ENCODE measurements around the gene BCL11B.

The BCL11B gene

GRCh38 chr14:99246536-99247097 lies 25.4 kb downstream of the BCL11B start:
- no peak overlapping the region for H3K27ac ChIP-seq
- no peak for DNase-seq
- TF ChIP-seq, protein P1, sequence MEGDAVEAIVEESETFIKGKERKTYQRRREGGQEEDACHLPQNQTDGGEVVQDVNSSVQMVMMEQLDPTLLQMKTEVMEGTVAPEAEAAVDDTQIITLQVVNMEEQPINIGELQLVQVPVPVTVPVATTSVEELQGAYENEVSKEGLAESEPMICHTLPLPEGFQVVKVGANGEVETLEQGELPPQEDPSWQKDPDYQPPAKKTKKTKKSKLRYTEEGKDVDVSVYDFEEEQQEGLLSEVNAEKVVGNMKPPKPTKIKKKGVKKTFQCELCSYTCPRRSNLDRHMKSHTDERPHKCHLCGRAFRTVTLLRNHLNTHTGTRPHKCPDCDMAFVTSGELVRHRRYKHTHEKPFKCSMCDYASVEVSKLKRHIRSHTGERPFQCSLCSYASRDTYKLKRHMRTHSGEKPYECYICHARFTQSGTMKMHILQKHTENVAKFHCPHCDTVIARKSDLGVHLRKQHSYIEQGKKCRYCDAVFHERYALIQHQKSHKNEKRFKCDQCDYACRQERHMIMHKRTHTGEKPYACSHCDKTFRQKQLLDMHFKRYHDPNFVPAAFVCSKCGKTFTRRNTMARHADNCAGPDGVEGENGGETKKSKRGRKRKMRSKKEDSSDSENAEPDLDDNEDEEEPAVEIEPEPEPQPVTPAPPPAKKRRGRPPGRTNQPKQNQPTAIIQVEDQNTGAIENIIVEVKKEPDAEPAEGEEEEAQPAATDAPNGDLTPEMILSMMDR (IDR thresholded peaks at IDR 0.05; ENCODE audit: low read depth, low read length): no peak
- H3K4me3 ChIP-seq (ENCODE audit: low read depth, low read length): no peak overlapping the region
- no peaks in the 10 kb centered on the region for H3K36me3 ChIP-seq
- no peaks in the 10 kb centered on the region for H3K9me3 ChIP-seq (ENCODE audit: severe bottlenecking)
- peaks cover 58% of the 10 kb centered on the region for H3K27me3 ChIP-seq (ENCODE audit: insufficient read depth, low read depth, severe bottlenecking)

- H3K4me3 ChIP-seq (ENCODE audit: low read depth, low read length): no peak overlapping the region
- DNase-seq: no peak
- TF ChIP-seq, protein P1 (IDR thresholded peaks at IDR 0.05; ENCODE audit: low read depth, low read length): no peak
- H3K27me3 ChIP-seq (ENCODE audit: insufficient read depth, low read depth, severe bottlenecking): peaks cover 62% of the 10 kb centered on the region
- H3K36me3 ChIP-seq: no peaks in the 10 kb centered on the region
- H3K27ac ChIP-seq: no peak overlapping the region
- H3K9me3 ChIP-seq (ENCODE audit: severe bottlenecking): no peaks in the 10 kb centered on the region
Measured at GRCh38 chr14:99245564-99246511, 26.2 kb downstream of the BCL11B start.

DNA sequence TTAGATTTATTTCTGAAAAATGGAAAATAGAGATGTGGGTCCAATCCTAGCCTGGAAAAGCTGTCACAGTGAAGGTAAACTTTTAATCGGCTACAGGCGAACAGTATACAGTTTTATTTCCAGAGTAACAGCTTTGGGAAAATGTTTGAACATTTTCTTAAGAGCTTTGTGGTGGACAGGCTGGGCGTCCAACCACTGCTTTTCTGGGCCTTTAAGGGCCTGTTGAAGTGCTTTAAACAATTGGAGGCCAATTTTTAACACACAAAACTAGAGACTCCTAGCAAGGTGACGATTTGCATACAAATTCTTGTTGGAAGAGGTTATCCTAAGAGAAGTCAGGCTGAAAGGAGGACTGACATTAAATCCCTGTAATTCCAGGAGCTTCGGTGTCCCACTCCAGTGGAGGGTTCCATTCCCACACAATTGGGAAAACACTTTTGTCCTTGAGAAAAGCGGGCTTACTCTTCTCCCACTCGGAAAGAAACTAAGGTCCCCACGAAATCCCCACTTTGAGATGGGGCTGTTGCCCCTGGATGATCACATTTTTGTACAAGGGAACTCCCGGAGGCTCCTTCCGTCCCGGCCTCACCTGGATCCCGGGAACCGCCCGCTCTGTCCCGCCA lies 26.9 kb downstream of the BCL11B start:
- H3K9me3 ChIP-seq (ENCODE audit: severe bottlenecking): no peaks in the 10 kb centered on the region
- H3K27me3 ChIP-seq (ENCODE audit: insufficient read depth, low read depth, severe bottlenecking): peaks cover 67% of the 10 kb centered on the region
- H3K36me3 ChIP-seq: no peaks in the 10 kb centered on the region
- no peak for DNase-seq
- TF ChIP-seq, protein P1 (IDR thresholded peaks at IDR 0.05; ENCODE audit: low read depth, low read length): no peak
- H3K27ac ChIP-seq: no peak overlapping the region
- no peak overlapping the region for H3K4me3 ChIP-seq (ENCODE audit: low read depth, low read length)

DNA sequence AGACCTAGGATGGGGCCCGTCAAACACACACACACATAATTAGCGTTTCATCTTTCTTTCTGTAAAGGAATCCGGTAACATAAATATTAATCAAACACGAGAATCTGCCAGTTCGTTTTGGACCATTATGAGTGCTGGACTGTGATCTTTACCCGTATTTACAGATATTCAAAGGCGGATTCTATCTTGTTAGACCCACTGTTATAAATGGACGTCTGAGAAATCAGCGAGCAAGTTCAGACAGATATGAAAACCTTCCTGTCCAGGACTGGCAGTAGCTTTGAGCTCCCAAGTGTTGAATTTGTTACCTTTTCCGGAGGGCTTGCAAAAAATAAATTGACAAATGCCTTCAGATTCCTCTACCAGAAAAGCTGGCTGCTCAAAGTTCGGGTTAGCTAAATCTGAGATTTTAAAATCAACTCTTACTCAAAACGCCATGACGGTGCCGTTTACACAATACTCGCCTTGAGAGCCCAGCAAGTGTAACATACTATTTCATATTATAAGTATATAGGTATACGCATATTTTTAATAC lies 27.6 kb downstream of the BCL11B start:
- Histone ChIP-seq H3K27me3 (ENCODE audit: insufficient read depth, low read depth, severe bottlenecking) (peaks cover 70% of the 10 kb centered on the region), H3K27ac (no peak overlapping the region), H3K4me3 (ENCODE audit: low read depth, low read length) (no peak overlapping the region), H3K9me3 (ENCODE audit: severe bottlenecking) (no peaks in the 10 kb centered on the region), H3K36me3 (no peaks in the 10 kb centered on the region)
- DNase-seq: no peak
- TF ChIP-seq, protein P1 (IDR thresholded peaks at IDR 0.05; ENCODE audit: low read depth, low read length): no peak

DNA sequence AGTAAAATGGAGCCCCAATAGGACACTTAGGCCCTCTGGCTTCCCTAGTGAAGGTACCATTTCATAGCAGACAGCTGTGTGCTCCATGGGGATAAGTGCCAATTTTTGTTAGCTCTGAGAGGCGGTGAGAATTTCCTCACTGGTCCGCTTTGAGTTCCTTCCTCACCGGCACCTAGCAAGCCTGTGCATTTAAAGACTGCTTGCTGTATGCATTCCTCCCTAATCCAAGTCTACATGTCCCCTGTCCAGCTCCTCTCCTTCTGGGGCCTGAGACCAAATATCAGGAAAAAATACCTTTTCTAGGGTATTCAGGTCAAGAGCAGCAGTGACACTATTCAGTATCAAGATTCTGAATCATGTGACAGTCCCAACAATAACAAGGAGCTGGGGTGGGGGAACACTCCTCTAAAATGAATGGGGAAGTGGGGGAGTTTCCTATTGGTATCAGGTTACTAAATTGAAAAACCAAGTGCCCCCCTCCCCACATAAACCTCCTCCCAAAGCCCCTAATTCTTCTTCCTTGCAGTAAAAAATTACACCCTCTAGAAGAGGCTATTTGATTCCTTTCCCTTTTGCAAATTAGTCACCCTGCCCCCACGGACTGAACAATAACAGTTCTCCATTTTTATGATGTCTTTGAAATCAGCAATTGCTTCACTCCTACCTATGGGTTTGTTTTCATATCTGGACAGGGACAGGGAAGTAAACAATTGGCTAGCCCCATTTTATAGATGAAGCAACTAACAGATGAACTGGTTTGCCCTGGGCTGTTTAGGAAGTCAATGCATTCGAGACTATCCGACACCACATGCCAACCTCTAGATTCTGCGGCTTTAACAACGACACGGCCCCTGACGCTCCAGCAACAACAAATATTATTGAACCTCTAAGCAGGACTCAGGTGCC lies 28.9 kb downstream of the BCL11B start:
- no peaks in the 10 kb centered on the region for H3K36me3 ChIP-seq
- peaks cover 76% of the 10 kb centered on the region for H3K27me3 ChIP-seq (ENCODE audit: insufficient read depth, low read depth, severe bottlenecking)
- no peaks in the 10 kb centered on the region for H3K9me3 ChIP-seq (ENCODE audit: severe bottlenecking)
- no peak overlapping the region for H3K4me3 ChIP-seq (ENCODE audit: low read depth, low read length)
- TF ChIP-seq, protein P1 (IDR thresholded peaks at IDR 0.05; ENCODE audit: low read depth, low read length): no peak
- no peak overlapping the region for H3K27ac ChIP-seq
- DNase-seq: no peak

Measured in WERI-Rb-1 (cell line).